VCaP (cell line): ENCODE measurements around the gene CFAP161.

Experiments used
- H3K27ac ChIP-seq: fragments of 450-650 bp; 2 replicates; pipeline ENCODE4 v1.5.1; 2017
- TF ChIP-seq, protein P1 (sequence below): fragments of 450-650 bp; conservative IDR thresholded peaks from 2 replicates; pipeline ENCODE4 v1.5.1; 2017; ENCODE audit warnings: mild to moderate bottlenecking, moderate library complexity

Gene CFAP161

DNA sequence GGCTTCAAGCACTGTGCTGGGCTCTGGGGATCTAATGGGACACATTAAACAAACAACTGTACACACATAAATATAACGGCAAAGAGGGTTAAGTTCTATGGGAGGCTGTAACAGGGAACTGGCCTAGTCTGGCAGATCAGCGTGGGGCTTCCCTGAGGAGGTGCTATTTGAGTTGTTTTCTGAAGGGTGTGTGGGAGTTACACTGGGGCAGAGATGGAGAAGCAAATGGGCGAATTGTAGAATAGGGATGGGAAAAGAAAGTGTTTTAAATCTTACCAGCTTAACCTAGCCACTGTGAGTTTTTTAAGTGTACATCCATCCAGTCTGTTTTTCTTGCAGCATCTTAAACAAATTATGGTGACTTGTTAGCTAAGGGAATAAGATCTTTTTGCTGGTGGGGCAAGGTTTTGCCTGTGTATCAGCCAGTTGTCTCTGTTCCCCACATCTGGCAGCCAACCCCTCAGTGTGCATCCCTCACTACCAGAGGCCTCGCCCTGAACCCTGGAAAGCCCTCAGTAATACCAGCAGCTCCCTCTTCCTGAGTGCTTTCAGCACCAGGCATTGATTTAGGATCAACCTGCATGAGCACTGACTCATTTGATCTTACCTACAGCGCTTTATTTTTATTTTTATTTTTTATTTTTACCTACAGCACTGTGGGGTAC is 51.7 kb downstream of the CFAP161 start:
- TF ChIP-seq, protein P1, sequence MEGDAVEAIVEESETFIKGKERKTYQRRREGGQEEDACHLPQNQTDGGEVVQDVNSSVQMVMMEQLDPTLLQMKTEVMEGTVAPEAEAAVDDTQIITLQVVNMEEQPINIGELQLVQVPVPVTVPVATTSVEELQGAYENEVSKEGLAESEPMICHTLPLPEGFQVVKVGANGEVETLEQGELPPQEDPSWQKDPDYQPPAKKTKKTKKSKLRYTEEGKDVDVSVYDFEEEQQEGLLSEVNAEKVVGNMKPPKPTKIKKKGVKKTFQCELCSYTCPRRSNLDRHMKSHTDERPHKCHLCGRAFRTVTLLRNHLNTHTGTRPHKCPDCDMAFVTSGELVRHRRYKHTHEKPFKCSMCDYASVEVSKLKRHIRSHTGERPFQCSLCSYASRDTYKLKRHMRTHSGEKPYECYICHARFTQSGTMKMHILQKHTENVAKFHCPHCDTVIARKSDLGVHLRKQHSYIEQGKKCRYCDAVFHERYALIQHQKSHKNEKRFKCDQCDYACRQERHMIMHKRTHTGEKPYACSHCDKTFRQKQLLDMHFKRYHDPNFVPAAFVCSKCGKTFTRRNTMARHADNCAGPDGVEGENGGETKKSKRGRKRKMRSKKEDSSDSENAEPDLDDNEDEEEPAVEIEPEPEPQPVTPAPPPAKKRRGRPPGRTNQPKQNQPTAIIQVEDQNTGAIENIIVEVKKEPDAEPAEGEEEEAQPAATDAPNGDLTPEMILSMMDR, result no peak
- no peak overlapping the region for H3K27ac ChIP-seq

DNA sequence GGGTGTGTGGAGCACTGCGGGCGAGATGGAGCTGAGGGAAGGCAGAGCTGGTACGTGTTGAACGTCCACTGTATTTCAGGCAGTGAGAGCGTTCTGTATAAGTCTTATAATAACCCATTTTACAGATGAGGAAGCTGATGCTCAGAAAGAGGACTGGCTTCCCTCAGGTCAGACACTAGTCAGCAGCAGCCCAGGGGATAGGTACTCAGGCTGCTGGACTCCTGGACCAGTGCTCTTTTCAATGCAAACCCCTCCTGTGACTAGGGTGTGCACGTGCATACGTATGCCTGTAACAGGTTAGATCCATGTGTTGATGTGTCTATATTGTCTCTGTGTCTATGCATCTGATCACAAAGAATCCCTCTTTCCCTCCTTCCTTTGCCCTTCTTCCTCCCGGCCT is 54.3 kb downstream of the CFAP161 start:
- TF ChIP-seq, protein P1, result no peak
- no peak overlapping the region for H3K27ac ChIP-seq

DNA sequence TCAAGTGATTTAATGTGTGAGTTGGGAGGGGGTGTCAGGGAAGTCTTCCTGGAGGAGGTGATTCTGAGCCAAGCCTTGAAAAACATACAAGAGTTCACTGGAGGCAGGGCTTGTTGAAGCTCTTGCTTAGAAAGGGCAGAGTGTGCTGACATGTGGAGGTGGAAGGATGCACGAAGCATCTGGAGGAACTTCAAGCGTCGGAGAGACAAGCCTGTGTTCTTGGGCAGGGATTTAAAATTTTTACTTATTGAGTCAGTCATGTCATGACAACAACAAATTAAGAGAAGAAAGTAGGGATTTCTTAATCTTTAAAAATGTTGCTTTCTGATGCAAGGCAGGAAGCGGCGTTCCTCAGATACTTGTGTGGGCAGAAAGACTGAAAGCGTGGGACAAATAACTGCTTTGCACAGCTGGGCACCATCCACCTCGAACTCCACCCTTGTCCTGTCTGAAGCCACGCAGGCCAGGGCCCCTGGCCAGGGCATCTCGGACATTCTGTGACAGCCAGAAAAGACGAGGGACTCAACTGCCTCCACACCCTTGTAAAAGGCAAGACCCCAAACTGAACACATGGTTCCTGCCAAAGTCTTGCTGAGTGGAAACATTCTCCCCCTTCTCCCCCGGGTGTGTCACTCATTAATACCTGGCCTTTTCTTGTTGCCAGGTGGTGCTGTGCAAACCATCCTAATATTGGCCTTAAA is 55.7 kb downstream of the CFAP161 start:
- H3K27ac ChIP-seq, result no peak overlapping the region
- TF ChIP-seq, protein P1, result no peak

DNA sequence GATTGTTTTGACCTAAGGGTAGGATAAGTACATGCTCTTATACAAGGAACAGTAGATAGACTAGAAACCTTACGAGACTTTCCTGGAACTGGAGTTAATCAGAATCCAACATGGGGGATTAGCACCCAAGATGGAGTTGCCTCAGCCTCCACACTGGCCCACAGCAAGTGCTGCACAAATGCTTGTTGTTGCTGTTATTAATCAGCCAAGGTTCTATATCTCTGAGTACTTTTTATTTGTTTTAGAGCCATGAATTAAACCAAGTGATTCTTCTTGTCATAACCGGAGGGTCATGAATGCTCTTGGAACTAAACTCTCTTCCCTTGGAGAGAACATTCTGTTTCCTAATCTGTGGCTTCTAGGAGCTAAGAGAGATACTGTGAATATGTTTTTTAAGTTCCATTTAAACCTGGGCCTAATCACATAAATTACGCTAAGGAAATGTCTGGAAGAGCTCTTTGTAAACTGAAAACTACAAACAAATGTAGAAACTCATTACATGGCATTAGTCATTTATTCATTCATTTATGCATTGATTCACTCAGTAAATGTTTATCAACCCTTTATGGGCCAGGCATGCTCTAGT is 56.9 kb downstream of the CFAP161 start:
- no peak overlapping the region for H3K27ac ChIP-seq
- TF ChIP-seq, protein P1, result no peak

DNA sequence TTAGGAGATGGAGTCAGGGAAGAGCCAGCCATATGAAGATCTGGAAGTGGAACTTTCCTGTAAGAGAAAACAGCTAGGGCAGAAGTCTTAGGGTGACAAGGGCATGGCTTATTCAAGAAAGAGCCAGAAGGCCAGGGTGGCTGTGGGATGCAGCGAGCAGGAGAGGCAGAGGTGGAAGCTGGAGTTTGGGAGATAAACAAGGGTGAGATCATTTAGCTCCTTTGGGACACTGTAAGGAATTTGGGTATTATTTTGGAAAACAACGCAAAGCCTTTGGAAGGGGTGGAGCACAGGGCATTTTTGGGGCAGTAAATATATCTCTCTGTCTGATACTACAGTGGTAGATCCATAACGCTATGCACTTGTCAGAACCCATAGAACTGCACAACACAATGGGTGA is 57.6 kb downstream of the CFAP161 start:
- H3K27ac ChIP-seq, result no peak overlapping the region
- TF ChIP-seq, protein P1, result no peak

DNA sequence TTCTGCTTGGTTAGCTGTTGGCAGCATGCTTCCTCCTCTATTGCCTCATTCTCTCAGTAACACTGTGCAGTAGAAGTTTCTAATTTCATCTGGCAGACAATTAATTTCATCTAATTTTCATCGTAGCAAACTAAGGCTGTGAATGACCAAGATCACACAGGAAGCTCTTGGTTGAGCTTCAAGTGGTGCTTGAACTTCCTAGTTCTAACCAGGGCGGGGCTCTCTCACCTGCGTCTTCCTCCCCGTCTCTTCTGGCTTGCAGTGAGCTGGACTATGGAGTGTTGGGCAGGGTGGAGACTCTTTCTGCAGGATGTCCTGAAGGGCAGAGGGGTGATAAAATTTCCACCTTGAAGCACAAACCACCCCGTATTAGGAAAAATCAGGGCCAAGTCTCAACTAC is 60.7 kb downstream of the CFAP161 start:
- TF ChIP-seq, protein P1, result no peak
- no peak overlapping the region for H3K27ac ChIP-seq

DNA sequence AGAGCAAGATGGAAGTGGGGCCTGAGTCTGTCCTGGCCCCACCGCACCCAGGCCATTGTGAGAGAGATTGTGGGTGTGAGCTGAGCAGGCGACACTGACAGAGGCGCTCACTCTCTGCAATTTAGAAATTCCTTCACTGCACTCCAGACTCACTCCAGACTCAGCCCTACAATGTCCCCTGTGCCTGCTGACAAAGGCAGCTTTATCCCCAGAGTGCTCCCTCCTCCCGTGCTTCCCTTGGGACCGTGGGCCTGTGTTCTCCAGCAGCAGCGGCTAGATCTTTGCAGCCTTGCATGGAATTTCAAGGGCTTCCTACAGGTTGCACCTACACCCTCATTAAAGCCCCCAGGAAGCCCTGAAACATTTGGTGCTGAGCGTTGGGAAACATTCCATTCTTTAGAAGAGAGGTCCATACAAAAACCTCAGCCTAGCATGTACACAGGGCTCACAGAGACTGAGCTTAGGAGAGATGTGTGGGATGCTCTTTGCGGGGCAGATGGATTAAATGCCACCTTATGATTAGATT is 61.3 kb downstream of the CFAP161 start:
- H3K27ac ChIP-seq, result no peak overlapping the region
- TF ChIP-seq, protein P1, result no peak
